Spleen (tissue), 11 donors: Measurements from ENCODE around the gene NR5A1. TPM values are rescaled to one million over a fixed set of nuclear protein-coding genes. Genes with fewer than 3 reads are reported as not detected.

ENCODE experiments used
- DNase-seq: peaks from one replicate; pipeline ENCODE4 v3.0.0-alpha.2; 2020
- H3K27ac ChIP-seq, 8 donors: fragments of 200-600 bp; sonication (generic) in 7 of 8; 1 replicate in 4 of 8; 2 replicates in 4 of 8; pipeline versions ENCODE4 v1.5.0 to v1.8.0; 2016 to 2021; ENCODE audit warnings: inconsistent platforms in 4 of 8, mild to moderate bottlenecking in 4 of 8, moderate library complexity in 1 of 8
- H3K27me3 ChIP-seq, 7 donors: fragments of 200-600 bp; sonication (generic) in 6 of 7; replicated peaks in 1 of 7; 1 replicate in 4 of 7; 2 replicates in 3 of 7; pipeline versions ENCODE4 v1.5.0 to v1.8.0; 2016 to 2021; ENCODE audit warnings: inconsistent platforms in 3 of 7, mild to moderate bottlenecking in 1 of 7
- H3K36me3 ChIP-seq, 6 donors: fragments of 200-600 bp; sonication (generic) in 5 of 6; 1 replicate in 4 of 6; 2 replicates in 2 of 6; pipeline versions ENCODE4 v1.5.0 to v1.8.0; 2016 to 2021; ENCODE audit warnings: inconsistent platforms in 2 of 6
- H3K4me1 ChIP-seq, 6 donors: fragments of 200-600 bp; sonication (generic) in 5 of 6; 1 replicate in 3 of 6; 2 replicates in 3 of 6; pipeline versions ENCODE4 v1.5.0 to v1.8.0; 2016 to 2021; ENCODE audit warnings: inconsistent platforms in 3 of 6
- H3K4me3 ChIP-seq, 8 donors: fragments of 200-600 bp; sonication (generic) in 7 of 8; 1 replicate in 4 of 8; 2 replicates in 4 of 8; pipeline versions ENCODE4 v1.5.0 to v1.8.0; 2016 to 2021; ENCODE audit warnings: inconsistent platforms in 4 of 8, mild to moderate bottlenecking in 4 of 8, moderate library complexity in 2 of 8
- H3K9me3 ChIP-seq, 8 donors: fragments of 200-600 bp; sonication (generic) in 7 of 8; 1 replicate in 4 of 8; 2 replicates in 4 of 8; pipeline versions ENCODE4 v1.5.0 to v1.8.0; 2016 to 2021; ENCODE audit warnings: inconsistent platforms in 4 of 8
- CTCF ChIP-seq, 11 experiments: fragments of 200-600 bp in 7 of 11; fragments of 450-650 bp in 4 of 11; sonication (generic) in 4 of 11; IDR thresholded peaks in 8 of 11; conservative IDR thresholded peaks in 3 of 11; 1 replicate in 7 of 11; 2 replicates in 4 of 11; pipeline versions ENCODE4 v1.4.0 to v1.8.0; 2016 to 2021; ENCODE audit warnings: antibody characterized with exemption in 11 of 11, inconsistent platforms in 4 of 11, mild to moderate bottlenecking in 1 of 11
- POLR2A ChIP-seq, 3 donors: fragments of 450-650 bp; IDR thresholded peaks; one replicate each; pipeline ENCODE4 v1.5.1; 2017; ENCODE audit warnings: antibody characterized with exemption in 3 of 3, mild to moderate bottlenecking in 1 of 3
- POLR2AphosphoS5 ChIP-seq, 3 donors: sonication (generic); formaldehyde crosslinking; IDR thresholded peaks; one replicate each; pipeline ENCODE4 v1.5.1; 2017; ENCODE audit warnings: antibody characterized with exemption in 3 of 3
- WGBS, 5 donors: extraction: QIAGEN DNeasy Blood & Tissue Kit in 3 of 5; methylation state at CpG; one replicate each; pipeline versions ENCODE4 v1.1.5 to v1.1.7; 2013 to 2018; 5-methylcytosine and 5-hydroxymethylcytosine counted together
- intact Hi-C: fragments of 100-400 bp; cut with DNase I; formaldehyde crosslinking; loops from one replicate; pipeline ENCODE4 v1.15.0; 2023; ENCODE audit warnings: low total_unique reads
- polyA plus RNA-seq, 3 donors: library from polyadenylated mRNA; stranded (reverse); fragments of 200-250 nt; gene quantifications; one replicate each; pipeline ENCODE4 v1.2.1, GENCODE V29; 2013
- total RNA-seq, 7 donors: library from RNA; depleted of rRNA in 3 of 7; stranded (reverse); fragments of >200 nt in 3 of 7; fragmentation: NEBNext Ultra II Directional in 4 of 7; extraction: Animal tissue kit (Norgen Biotek cat#: 25700) in 4 of 7; gene quantifications; one replicate each; pipeline versions ENCODE4 v1.1.0 to v1.2.1, GENCODE V29; 2016 to 2021
- donor health status: healthy with polysubstance abuse.
- donor health status: DM: no; HTN: no; CAD: no; lungs with moderate emphysema.
- donor health status: DM: no; HTN: no; CAD: no.
- donor health status: Bipolar disorder and iron deficiency.
- donor health status: healthy.
- donor health status: DM: no; HTN: no; CAD: no.
- donor health status: DM: yes; HTN: yes; CAD: no.

NR5A1 gene
- total and polyA plus RNA-seq, 10 donors, result 46.5 to 378 (median 193) TPM

GRCh38 chr9:124489222-124489621, 18.0 kb downstream of the NR5A1 start:
- H3K27ac ChIP-seq, result peak overlapping the region in 5 of 8 donors; percentile 9 to 72 (median 63)
- WGBS, 5 donors, result 59 to 80% (median 72%) methylated on average over 13 of the region's 13 CpGs

DNA sequence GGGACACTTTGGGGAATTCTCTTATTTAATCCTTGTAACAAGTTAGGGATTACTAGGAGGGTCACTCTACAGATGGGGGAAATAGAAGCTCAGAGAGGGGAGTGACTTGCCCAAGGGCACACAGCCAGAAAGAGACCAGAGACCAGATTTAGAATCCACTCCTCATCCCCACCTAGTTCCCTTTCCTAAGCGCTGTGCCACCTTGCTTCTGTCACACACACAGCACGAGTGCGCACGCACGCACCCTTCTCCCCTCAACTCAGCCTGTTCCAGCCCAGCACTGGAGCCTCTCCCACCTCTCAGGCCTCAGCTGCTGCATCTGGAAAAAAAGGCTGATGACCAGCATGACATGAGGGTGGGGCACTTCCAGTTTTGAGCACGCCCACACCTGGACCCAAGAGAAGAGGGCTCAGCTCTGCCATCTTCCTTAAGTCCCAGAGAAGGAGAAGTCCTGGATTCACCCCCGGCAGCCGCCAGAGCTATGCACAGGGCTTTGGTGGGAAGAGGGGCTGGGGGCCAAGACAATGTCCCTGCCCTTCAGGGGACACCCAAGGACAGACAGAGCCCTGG, 18.5 kb downstream of the NR5A1 start:
- Histone ChIP-seq H3K9me3 (no peaks in the 10 kb centered on the region), H3K27me3 (peaks cover 0 to 47% (median 8%) of the 10 kb centered on the region in 7 donors), H3K4me1 (peaks cover 4 to 74% (median 37%) of the 10 kb centered on the region in 6 donors), H3K36me3 (peaks cover 0 to 32% (median 0%) of the 10 kb centered on the region in 6 donors), H3K27ac (peak overlapping the region in 5 of 8 donors; percentile 9 to 72 (median 63)), H3K4me3 (no peak overlapping the region)
- no peak for DNase-seq
- intact Hi-C loops, result no loop called here
- WGBS, 5 donors, result 68 to 92% (median 84%) methylated on average over 7 to 8 of the region's 8 CpGs
- TF ChIP-seq POLR2AphosphoS5 (IDR thresholded peaks at IDR 0.05), result no peak
- no peak for TF ChIP-seq CTCF (IDR thresholded peaks at IDR 0.05 in 8 of 11, conservative IDR thresholded peaks at IDR 0.05 in 3 of 11)
- no peak for TF ChIP-seq POLR2A (IDR thresholded peaks at IDR 0.05)

More at GRCh38 chr9:124489222-124489621, 18.0 kb downstream of the NR5A1 start:
- TF ChIP-seq POLR2A (IDR thresholded peaks at IDR 0.05) (no peak), POLR2AphosphoS5 (IDR thresholded peaks at IDR 0.05) (peak in 2 of 3 donors; percentile 6 to 34)
- Histone ChIP-seq H3K4me1 (peaks cover 5 to 79% (median 39%) of the 10 kb centered on the region in 6 donors), H3K27me3 (peaks cover 0 to 47% (median 8%) of the 10 kb centered on the region in 7 donors), H3K36me3 (peaks cover 0 to 32% (median 0%) of the 10 kb centered on the region in 6 donors), H3K9me3 (no peaks in the 10 kb centered on the region), H3K4me3 (no peak overlapping the region)
- DNase-seq, result no peak
- intact Hi-C loops, result no loop called here

GRCh38 chr9:124487260-124488182, 19.7 kb downstream of the NR5A1 start:
- Histone ChIP-seq H3K27me3 (peaks cover 0 to 50% (median 8%) of the 10 kb centered on the region in 7 donors), H3K4me3 (peak overlapping the region in 2 of 8 donors; percentile 14 to 41), H3K36me3 (peaks cover 0 to 26% (median 0%) of the 10 kb centered on the region in 6 donors), H3K4me1 (peaks cover 4 to 62% (median 31%) of the 10 kb centered on the region in 6 donors), H3K9me3 (no peaks in the 10 kb centered on the region), H3K27ac (peak overlapping the region; percentile 19 to 72 (median 58))
- peak; percentile 8 to 53 (median 49) for TF ChIP-seq POLR2AphosphoS5 (IDR thresholded peaks at IDR 0.05)
- TF ChIP-seq CTCF (IDR thresholded peaks at IDR 0.05 in 8 of 11, conservative IDR thresholded peaks at IDR 0.05 in 3 of 11), result no peak
- intact Hi-C loops, result no loop called here
- no peak for DNase-seq
- 62 to 74% (median 68%) methylated on average over 39 to 40 of the region's 40 CpGs for WGBS, 5 donors

- no peaks in the 10 kb centered on the region for H3K9me3 ChIP-seq
- peaks cover 0 to 57% (median 8%) of the 10 kb centered on the region in 7 donors for H3K27me3 ChIP-seq
- TF ChIP-seq POLR2AphosphoS5 (IDR thresholded peaks at IDR 0.05), result peak; percentile 54 to 67 (median 62)
- TF ChIP-seq POLR2A (IDR thresholded peaks at IDR 0.05), result no peak
- TF ChIP-seq CTCF (IDR thresholded peaks at IDR 0.05 in 8 of 11, conservative IDR thresholded peaks at IDR 0.05 in 3 of 11), result no peak
- 51 to 66% (median 58%) methylated on average over 13 to 17 of the region's 17 CpGs for WGBS, 5 donors
- H3K27ac ChIP-seq, result peak overlapping the region; percentile 19 to 72 (median 58)
- intact Hi-C loops, result no loop called here
- peak overlapping the region in 2 of 8 donors; percentile 14 to 41 for H3K4me3 ChIP-seq
- peaks cover 0 to 25% (median 0%) of the 10 kb centered on the region in 6 donors for H3K36me3 ChIP-seq
- no peak for DNase-seq
- H3K4me1 ChIP-seq, result peaks cover 4 to 62% (median 28%) of the 10 kb centered on the region in 6 donors
Observed at GRCh38 chr9:124486778-124487259, 20.4 kb downstream of the NR5A1 start.
